Left lobe of liver (tissue), 2 donors: Measurements from ENCODE around the gene ATP4A. TPM values are rescaled to one million over a fixed set of nuclear protein-coding genes. Genes with fewer than 3 reads are reported as not detected.

Experiments
- ATAC-seq: fragments of 200-7000 bp; cut with Tn5 transposase; one replicate; pipeline ENCODE4 v1.9.1; 2020; ENCODE audit warnings: mild to moderate bottlenecking, moderate library complexity
- DNase-seq: peaks from one replicate; pipeline ENCODE4 v3.0.0-alpha.2; 2020; ENCODE audit warnings: low spot score
- total RNA-seq: library from RNA; stranded (reverse); gene quantifications from one replicate; pipeline ENCODE4 v1.2.1, GENCODE V29; 2021
- donor health status: DM: no; HTN: no; CAD: no; lungs with moderate emphysema.
- donor health status: DM: no; HTN: yes; CAD: no.

The ATP4A gene
- total RNA-seq, 1 donor from 2014 or later = not detected

GRCh38 chr19:35508129-35508528, 55.3 kb downstream of the ATP4A start:
- DNase-seq (no peak), ATAC-seq (no peak)

GRCh38 chr19:35507561-35507960, 55.9 kb downstream of the ATP4A start:
- ATAC-seq = no peak
- no peak for DNase-seq

GRCh38 chr19:35506011-35506410, 57.4 kb downstream of the ATP4A start:
- DNase-seq (no peak), ATAC-seq (no peak)

GRCh38 chr19:35502751-35503150, 60.7 kb downstream of the ATP4A start:
- no peak for ATAC-seq

GRCh38 chr19:35501684-35502083, 61.8 kb downstream of the ATP4A start:
- no peak for DNase-seq
- ATAC-seq = no peak

More at GRCh38 chr19:35502751-35503150, 60.7 kb downstream of the ATP4A start:
- DNase-seq = no peak

- DNase-seq = no peak
Measured at GRCh38 chr19:35500611-35501010, 62.8 kb downstream of the ATP4A start.

More at GRCh38 chr19:35500611-35501010, 62.8 kb downstream of the ATP4A start:
- ATAC-seq = no peak

Other genes starting within 250 kb of the ATP4A start
- 1.2 TPM for gene CD22, start 234.5 kb downstream of the ATP4A start, total RNA-seq
- not detected for gene FFAR1, start 215.8 kb downstream of the ATP4A start, total RNA-seq
- not detected for gene FFAR3, start 205.2 kb downstream of the ATP4A start, total RNA-seq
- not detected for gene GPR42, start 192.6 kb downstream of the ATP4A start, total RNA-seq
- not detected for gene FFAR2, start 115.4 kb downstream of the ATP4A start, total RNA-seq
- not detected for gene KRTDAP, start 73.2 kb downstream of the ATP4A start, total RNA-seq
- gene DMKN, start 50.0 kb downstream of the ATP4A start, total RNA-seq = 2.0 TPM
- gene SBSN, start 35.3 kb downstream of the ATP4A start, total RNA-seq = not detected
- not detected for gene GAPDHS, start 30.2 kb downstream of the ATP4A start, total RNA-seq
- gene TMEM147, start 18.0 kb downstream of the ATP4A start, total RNA-seq = 26.6 TPM
- gene PMIS2, start 22.5 kb upstream of the ATP4A start, total RNA-seq = not detected
- gene HAUS5, start 49.1 kb upstream of the ATP4A start, total RNA-seq = 5.7 TPM
- gene RBM42, start 65.4 kb upstream of the ATP4A start, total RNA-seq = 30.7 TPM
- 0.48 TPM for gene ETV2, start 78.1 kb upstream of the ATP4A start, total RNA-seq
- gene COX6B1, start 84.7 kb upstream of the ATP4A start, total RNA-seq = 196 TPM
- gene UPK1A, start 102.9 kb upstream of the ATP4A start, total RNA-seq = not detected
- gene ZBTB32, start 140.9 kb upstream of the ATP4A start, total RNA-seq = 0.10 TPM
- gene KMT2B, start 154.3 kb upstream of the ATP4A start, total RNA-seq = 23.0 TPM
- gene IGFLR1, start 178.8 kb upstream of the ATP4A start, total RNA-seq = 30.8 TPM
- 15.1 TPM for gene U2AF1L4, start 181.8 kb upstream of the ATP4A start, total RNA-seq
- 31.7 TPM for gene PSENEN, start 182.0 kb upstream of the ATP4A start, total RNA-seq
- 4.7 TPM for gene LIN37, start 184.9 kb upstream of the ATP4A start, total RNA-seq
- gene HSPB6, start 193.4 kb upstream of the ATP4A start, total RNA-seq = 7.0 TPM
- gene PROSER3, start 194.5 kb upstream of the ATP4A start, total RNA-seq = 4.5 TPM
- gene ARHGAP33, start 211.9 kb upstream of the ATP4A start, total RNA-seq = 3.6 TPM
- 196 TPM for gene PRODH2, start 249.2 kb upstream of the ATP4A start, total RNA-seq